ENCODE measurements around the gene LRRC45.

LRRC45 gene

GRCh38 chr17:82051776-82052637, 28.9 kb downstream of the LRRC45 start, which contains the start of the genes GPS1 and RFNG:
GPS1 (plus strand) TSS chr17:82051898; CDS start chr17:82051932, 34 bp downstream.
RFNG (minus strand) TSS chr17:82051811; CDS start chr17:82051766, 45 bp downstream.
- peak; percentile 48 for DNase-seq (ENCODE audit: low read depth)

GRCh38 chr17:82052638-82053059, 29.5 kb downstream of the LRRC45 start:
- DNase-seq (ENCODE audit: low read depth) = no peak

GRCh38 chr17:82053130-82053529, 30.0 kb downstream of the LRRC45 start:
- DNase-seq (ENCODE audit: low read depth) = no peak

DNA sequence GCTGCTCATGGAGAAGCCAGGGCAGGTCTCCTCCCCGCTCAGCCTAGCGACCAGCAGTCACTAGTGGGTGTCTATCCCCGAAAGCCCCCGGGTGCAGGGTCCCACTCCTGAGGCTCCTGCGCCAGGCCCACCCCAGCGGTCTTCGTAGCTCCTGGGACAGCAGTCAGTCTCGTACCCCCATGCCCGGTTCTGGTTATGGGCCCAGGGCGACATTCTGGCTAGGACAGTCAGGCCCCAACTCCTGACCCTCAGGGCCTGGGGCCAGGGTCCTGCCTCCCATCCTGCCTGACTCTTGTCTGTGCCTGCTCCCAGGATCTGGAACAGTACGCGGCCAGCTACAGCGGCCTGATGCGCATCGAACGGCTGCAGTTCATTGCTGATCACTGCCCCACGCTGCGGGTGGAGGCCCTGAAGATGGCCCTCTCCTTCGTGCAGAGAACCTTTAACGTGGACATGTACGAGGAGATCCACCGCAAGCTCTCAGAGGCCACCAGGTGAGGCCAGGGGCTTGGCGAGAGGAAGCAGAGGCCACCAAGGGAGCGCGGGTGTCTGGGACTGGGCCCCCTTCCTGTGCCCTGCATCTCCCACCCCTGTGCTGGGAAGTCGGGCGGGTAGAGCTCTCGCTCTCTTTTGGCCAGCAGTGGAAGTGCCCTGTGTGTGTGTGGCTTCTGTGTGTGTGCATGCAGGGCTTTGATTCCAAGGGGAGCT, 30.6 kb downstream of the LRRC45 start:
- no peak for DNase-seq (ENCODE audit: low read depth)

- no peak for DNase-seq (ENCODE audit: low read depth)
Observed at GRCh38 chr17:82054351-82055022, 31.4 kb downstream of the LRRC45 start.

- no peak for DNase-seq (ENCODE audit: low read depth)
Observed at GRCh38 chr17:82055023-82055964, 32.2 kb downstream of the LRRC45 start.

DNA sequence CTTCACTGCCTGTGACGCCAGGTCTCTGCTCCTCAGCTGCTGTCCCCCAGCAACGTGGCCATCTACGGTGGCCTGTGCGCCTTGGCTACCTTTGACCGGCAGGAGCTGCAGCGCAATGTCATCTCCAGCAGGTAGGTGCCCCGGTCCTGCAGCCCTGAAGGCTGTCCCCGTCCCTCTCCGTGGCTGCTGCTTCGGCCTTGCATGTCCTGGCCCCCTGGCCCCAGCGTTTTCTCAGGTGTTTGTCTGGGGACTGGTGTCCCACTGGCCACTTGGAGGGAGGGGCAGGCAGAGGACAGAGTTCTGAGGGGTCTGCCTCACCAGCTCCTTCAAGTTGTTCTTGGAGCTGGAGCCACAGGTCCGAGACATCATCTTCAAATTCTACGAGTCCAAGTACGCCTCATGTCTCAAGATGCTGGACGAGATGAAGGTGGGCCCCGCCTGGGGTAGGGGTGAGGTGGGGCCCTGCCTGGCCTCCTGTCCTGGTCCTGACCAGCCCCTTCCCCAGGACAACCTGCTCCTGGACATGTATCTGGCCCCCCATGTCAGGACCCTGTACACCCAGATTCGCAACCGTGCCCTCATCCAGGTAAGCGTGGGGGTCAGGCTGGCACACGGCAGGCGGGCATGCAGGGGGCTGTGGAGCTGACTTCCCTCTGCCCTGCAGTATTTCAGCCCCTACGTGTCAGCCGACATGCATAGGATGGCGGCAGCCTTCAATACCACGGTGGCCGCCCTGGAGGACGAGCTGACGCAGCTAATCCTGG, 33.0 kb downstream of the LRRC45 start:
- DNase-seq (ENCODE audit: low read depth) = no peak

DNA sequence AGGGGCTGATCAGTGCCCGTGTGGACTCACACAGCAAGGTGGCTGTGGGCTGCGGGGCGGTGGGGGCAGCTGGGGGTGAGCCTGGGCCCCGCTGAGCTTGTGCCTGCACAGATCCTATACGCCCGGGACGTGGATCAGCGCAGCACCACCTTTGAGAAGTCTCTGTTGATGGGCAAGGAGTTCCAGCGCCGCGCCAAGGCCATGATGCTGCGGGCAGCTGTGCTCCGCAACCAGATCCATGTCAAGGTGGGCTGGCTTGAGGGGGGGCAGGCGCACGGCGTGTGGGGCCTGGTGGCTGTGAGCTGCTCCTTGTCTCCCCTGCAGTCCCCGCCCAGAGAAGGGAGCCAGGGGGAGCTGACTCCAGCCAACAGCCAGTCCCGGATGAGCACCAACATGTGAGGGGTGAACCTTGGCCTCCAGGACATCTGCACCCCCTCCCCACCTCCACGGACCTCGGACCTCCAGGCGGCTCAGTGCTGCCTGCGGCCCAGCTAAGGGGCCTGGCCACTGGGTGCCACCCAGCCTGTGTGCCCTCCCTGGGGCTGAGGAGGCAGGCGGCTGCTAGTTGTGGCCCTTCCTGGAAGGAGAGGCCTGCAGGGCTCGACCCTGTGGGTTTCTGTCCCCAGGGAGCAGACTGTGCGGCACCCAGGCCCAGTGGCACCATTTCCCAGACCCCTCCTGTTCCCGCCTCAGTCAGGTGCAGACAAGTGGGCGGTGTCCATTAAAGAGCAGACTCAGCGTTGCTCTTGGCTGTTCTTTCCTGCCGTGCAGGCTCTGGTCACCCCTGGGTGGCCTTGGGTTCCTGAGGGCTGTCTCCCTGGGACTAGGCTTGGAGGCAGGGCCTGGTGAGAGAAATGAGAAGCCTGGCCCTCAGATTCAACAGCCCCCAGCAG, 33.9 kb downstream of the LRRC45 start:
- no peak for DNase-seq (ENCODE audit: low read depth)

GRCh38 chr17:82058230-82058854, 35.2 kb downstream of the LRRC45 start:
- no peak for DNase-seq (ENCODE audit: low read depth)

GRCh38 chr17:82058855-82059249, 35.7 kb downstream of the LRRC45 start:
- no peak for DNase-seq (ENCODE audit: low read depth)

DNA sequence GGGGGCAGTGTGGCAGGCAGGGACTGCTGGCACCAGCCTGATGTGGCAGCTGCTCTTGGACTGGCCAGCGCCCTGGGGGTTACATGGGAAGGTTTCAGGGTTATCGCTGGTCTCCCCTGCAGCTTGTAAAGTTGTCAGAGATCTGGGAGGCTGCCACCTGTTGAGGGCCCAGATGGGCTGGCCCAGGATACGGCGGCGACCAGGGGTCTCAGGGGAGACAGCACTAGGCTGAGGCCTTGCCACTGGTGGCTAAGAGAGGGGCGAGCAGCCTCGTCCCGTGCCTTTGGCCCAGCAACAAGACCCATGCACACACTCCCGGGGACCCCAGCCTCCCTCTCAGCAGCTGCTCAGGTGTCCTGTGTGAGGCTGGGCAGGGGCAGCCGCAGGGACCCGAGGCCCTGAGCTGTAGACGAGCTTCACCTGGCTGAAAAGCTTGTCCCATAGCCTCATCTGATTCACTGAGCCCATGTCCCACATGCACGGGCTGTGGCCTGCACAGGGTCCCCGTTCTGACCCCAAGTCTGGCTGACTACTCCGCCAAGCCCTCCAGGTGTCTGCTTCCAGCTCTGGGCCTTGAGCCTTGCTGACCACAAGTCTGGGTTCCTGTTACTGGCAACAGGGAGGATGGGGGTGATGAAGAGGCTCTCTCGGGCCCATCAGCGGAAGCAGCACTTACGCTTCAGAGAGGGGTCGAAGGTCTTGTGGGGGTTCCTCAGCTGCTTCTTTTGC, 36.3 kb downstream of the LRRC45 start:
- no peak for DNase-seq (ENCODE audit: low read depth)

DNA sequence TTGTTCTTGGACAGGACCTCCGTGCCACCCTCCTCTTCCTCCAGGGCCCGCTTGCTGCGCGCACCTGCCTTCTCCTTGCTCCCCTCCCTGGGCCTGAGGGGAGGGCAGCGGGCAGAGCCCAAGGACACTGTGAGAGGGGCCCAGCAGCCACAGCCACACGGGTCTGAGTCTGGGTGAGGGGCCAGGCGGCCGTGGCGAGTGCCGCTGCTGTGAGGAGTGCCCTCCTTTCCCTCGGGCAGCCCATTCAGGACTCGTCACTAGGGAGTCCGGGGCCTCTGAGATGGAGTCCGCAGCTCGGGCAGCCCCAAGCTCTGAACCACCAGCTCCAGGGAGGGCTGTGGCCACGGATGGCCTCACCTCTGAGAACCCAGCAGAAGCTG, 36.9 kb downstream of the LRRC45 start:
- no peak for DNase-seq (ENCODE audit: low read depth)

DNA sequence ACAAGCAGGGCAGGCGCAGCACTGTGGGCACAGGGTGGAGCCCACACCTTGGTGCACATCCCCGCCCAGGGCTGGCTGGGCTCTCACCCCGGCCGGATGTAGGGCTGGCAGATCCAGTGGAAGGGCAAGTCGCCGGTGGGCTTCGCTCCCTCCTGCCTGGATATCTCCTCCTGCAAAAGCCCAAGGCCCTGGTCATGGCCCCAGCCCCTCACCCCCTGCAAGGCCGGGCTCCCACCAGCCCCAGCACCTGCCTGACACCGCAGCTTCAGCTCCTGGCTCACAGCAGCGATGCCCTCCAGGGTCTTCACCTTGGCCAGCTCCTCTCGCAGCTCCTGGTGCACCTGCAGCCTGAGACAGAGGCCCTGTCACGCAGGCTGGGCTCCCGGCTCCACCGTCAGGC, 37.5 kb downstream of the LRRC45 start:
- DNase-seq (ENCODE audit: low read depth) = no peak

GRCh38 chr17:82061047-82061925, 38.2 kb downstream of the LRRC45 start:
- DNase-seq (ENCODE audit: low read depth) = no peak

- no peak for DNase-seq (ENCODE audit: low read depth)
Observed at GRCh38 chr17:82062076-82062983, 39.2 kb downstream of the LRRC45 start.

- no peak for DNase-seq (ENCODE audit: low read depth)
Observed at GRCh38 chr17:82062984-82063368, 39.9 kb downstream of the LRRC45 start.

Measured in fibroblast of gingiva (primary cell).